GM10847 (cell line): ENCODE results near the gene U2SURP.

ENCODE experiments used
- POLR2A ChIP-seq: IDR thresholded peaks from 2 replicates; pipeline ENCODE4 v1.6.1; 2011; ENCODE audit not compliant: insufficient read length; ENCODE audit errors: extremely low read depth

The U2SURP gene

GRCh38 chr3:143080196-143080595, 78.8 kb downstream of the U2SURP start:
- TF ChIP-seq POLR2A = no peak

GRCh38 chr3:143081365-143081764, 80.0 kb downstream of the U2SURP start:
- no peak for TF ChIP-seq POLR2A

GRCh38 chr3:143081844-143082778, 80.7 kb downstream of the U2SURP start:
- peak; percentile 7 for TF ChIP-seq POLR2A

GRCh38 chr3:143083781-143084180, 82.4 kb downstream of the U2SURP start:
- TF ChIP-seq POLR2A = no peak

- TF ChIP-seq POLR2A = no peak
Measured at GRCh38 chr3:143084856-143085731, 83.7 kb downstream of the U2SURP start.

- TF ChIP-seq POLR2A = no peak
Measured at GRCh38 chr3:143088835-143089234, 87.5 kb downstream of the U2SURP start.

GRCh38 chr3:143089965-143090364, 88.6 kb downstream of the U2SURP start:
- TF ChIP-seq POLR2A = no peak

- TF ChIP-seq POLR2A = no peak
Measured at GRCh38 chr3:143090486-143090885, 89.1 kb downstream of the U2SURP start.

- TF ChIP-seq POLR2A = no peak
Measured at GRCh38 chr3:143090976-143091837, 89.8 kb downstream of the U2SURP start.

GRCh38 chr3:143092191-143092590, 90.8 kb downstream of the U2SURP start:
- no peak for TF ChIP-seq POLR2A

- no peak for TF ChIP-seq POLR2A
Measured at GRCh38 chr3:143095813-143096212, 94.4 kb downstream of the U2SURP start.

GRCh38 chr3:143098032-143098764, 96.8 kb downstream of the U2SURP start:
- no peak for TF ChIP-seq POLR2A

- TF ChIP-seq POLR2A = no peak
Measured at GRCh38 chr3:143099210-143099609, 97.8 kb downstream of the U2SURP start.

- no peak for TF ChIP-seq POLR2A
Measured at GRCh38 chr3:143099690-143100089, 98.3 kb downstream of the U2SURP start.
